ENCODE measurements around the gene AMELY. TPM values are rescaled to one million over a fixed set of nuclear protein-coding genes. Genes with fewer than 3 reads are reported as not detected.

Gene AMELY
- total RNA-seq, 1 experiment from 2014 or later: not detected

- Histone ChIP-seq H3K18ac (ENCODE audit: insufficient read length, low read depth, low read length) (no peak overlapping the region), H3K4me1 (ENCODE audit: insufficient read depth, low read length) (no peaks in the 10 kb centered on the region), H3K27ac (ENCODE audit: insufficient read length, low read depth, low read length) (no peak overlapping the region), H2BK20ac (ENCODE audit: low read depth, low read length, poor library complexity, severe bottlenecking) (no peak overlapping the region), H3K79me1 (ENCODE audit: insufficient read depth, low read depth, low read length, poor library complexity, severe bottlenecking) (no peaks in the 10 kb centered on the region), H3K56ac (ENCODE audit: insufficient read length, low read depth, low read length) (no peak overlapping the region), H2BK15ac (ENCODE audit: low read depth, low read length) (no peak overlapping the region), H3K23me2 (ENCODE audit: insufficient read length, low read depth, low read length, poor library complexity, severe bottlenecking) (no peaks in the 10 kb centered on the region), H3K14ac (ENCODE audit: insufficient read depth, low read length) (no peak overlapping the region), H3K79me2 (ENCODE audit: insufficient read depth, low read length) (no peaks in the 10 kb centered on the region), H4K91ac (ENCODE audit: insufficient read length, low read depth, low read length) (no peak overlapping the region), H2AK5ac (ENCODE audit: insufficient read length, low read length) (no peak overlapping the region), H3K4ac (ENCODE audit: low read depth, low read length) (no peak overlapping the region), H4K5ac (ENCODE audit: insufficient read length, low read depth, low read length) (no peak overlapping the region), H3K23ac (ENCODE audit: insufficient read length, low read depth, low read length) (no peak overlapping the region), H3K9me3 (ENCODE audit: control insufficient read depth, low read depth, low read length) (no peaks in the 10 kb centered on the region), H3T11ph (ENCODE audit: low read length) (no peak overlapping the region), H4K20me1 (ENCODE audit: control insufficient read depth, insufficient read depth, insufficient read length) (no peaks in the 10 kb centered on the region), H3K27me3 (ENCODE audit: insufficient read depth, low read length) (no peaks in the 10 kb centered on the region), H2BK5ac (ENCODE audit: insufficient read length, low read length) (no peak overlapping the region), H3K9ac (ENCODE audit: extremely low read depth, insufficient read length, low read length) (no peak overlapping the region), H2BK12ac (ENCODE audit: insufficient read length, low read depth, low read length) (no peak overlapping the region), H2BK120ac (ENCODE audit: low read depth, low read length, poor library complexity, severe bottlenecking) (no peak overlapping the region), H2AFZ (ENCODE audit: low read length) (no peak overlapping the region), H4K8ac (replicated peaks; ENCODE audit: insufficient read length, low read depth, low read length) (no peak overlapping the region), H3K4me2 (ENCODE audit: insufficient read depth, insufficient read length, low read length) (no peak overlapping the region)
- no peak for DNase-seq
- WGBS (ENCODE audit: extremely low coverage, insufficient read length, low lambda C conversion rate): no CpG with 5 or more reads among the region's 1 CpG
- Mint-ChIP-seq H3K4me3 (no peak overlapping the region), H3K27ac (no peak overlapping the region), H3K4me1 (no peaks in the 10 kb centered on the region), H3K9me3 (no peaks in the 10 kb centered on the region), H3K36me3 (ENCODE audit: insufficient read depth in 1 of 3, low read depth in 3 of 3) (no peaks in the 10 kb centered on the region), H3K27me3 (ENCODE audit: low read depth) (no peaks in the 10 kb centered on the region)
- no peak for TF ChIP-seq CTCF (conservative IDR thresholded peaks at IDR 0.05)
Observed at GRCh38 chrY:6895236-6895635, 16.3 kb downstream of the AMELY start.

All from H9 (cell line).